Sigmoid colon (tissue), 7 donors: ENCODE results near the gene APOBEC2. TPM values are rescaled to one million over a fixed set of nuclear protein-coding genes. Genes with fewer than 3 reads are reported as not detected.
A peak's percentile ranks its signal among the peaks of the same experiment; 100 is the strongest.

Source experiments
- DNase-seq: peaks from one replicate; pipeline ENCODE4 v3.0.0-alpha.2; 2019
- H3K27ac ChIP-seq, 4 donors: fragments of 200-600 bp; sonication (generic); one replicate each; pipeline ENCODE4 v1.5.1; 2016 to 2019; ENCODE audit warnings: mild to moderate bottlenecking in 1 of 4
- H3K27me3 ChIP-seq, 3 donors: fragments of 200-600 bp; sonication (generic); one replicate each; pipeline ENCODE4 v1.5.1; 2019; ENCODE audit warnings: mild to moderate bottlenecking in 1 of 3
- H3K36me3 ChIP-seq, 4 donors: fragments of 200-600 bp; sonication (generic); one replicate each; pipeline ENCODE4 v1.5.1; 2016 to 2019
- H3K4me1 ChIP-seq, 4 donors: fragments of 200-600 bp; sonication (generic); one replicate each; pipeline ENCODE4 v1.5.1; 2017 to 2019
- H3K4me3 ChIP-seq, 4 donors: fragments of 200-600 bp; sonication (generic); one replicate each; pipeline ENCODE4 v1.5.1; 2017 to 2019; ENCODE audit warnings: mild to moderate bottlenecking in 2 of 4, moderate library complexity in 1 of 4
- H3K9me3 ChIP-seq, 4 donors: fragments of 200-600 bp in 3 of 4; sonication (generic) in 3 of 4; one replicate each; pipeline versions ENCODE4 v1.5.1 to v1.6.1; 2013 to 2019
- EP300 ChIP-seq, 4 donors: sonication (generic); formaldehyde crosslinking; IDR thresholded peaks; one replicate each; pipeline ENCODE4 v1.6.1; 2017; ENCODE audit warnings: antibody characterized with exemption in 4 of 4
- POLR2A ChIP-seq, 2 donors: fragments of 450-650 bp; IDR thresholded peaks; one replicate each; pipeline ENCODE4 v1.6.1; 2016; ENCODE audit warnings: antibody characterized with exemption in 2 of 2, mild to moderate bottlenecking in 2 of 2, moderate library complexity in 2 of 2
- POLR2AphosphoS5 ChIP-seq, 4 donors: sonication (generic); formaldehyde crosslinking; IDR thresholded peaks; one replicate each; pipeline ENCODE4 v1.6.1; 2017; ENCODE audit warnings: antibody characterized with exemption in 4 of 4
- WGBS, 2 donors: extraction: QIAGEN DNeasy Blood & Tissue Kit; methylation state at CpG; one replicate each; pipeline ENCODE4 v1.1.7; 2013; 5-methylcytosine and 5-hydroxymethylcytosine counted together
- intact Hi-C: fragments of 100-400 bp; cut with DNase I; formaldehyde crosslinking; loops from one replicate; pipeline ENCODE4 v1.15.1; 2023
- polyA plus RNA-seq, 3 donors: library from polyadenylated mRNA; stranded (reverse); fragments of 200-250 nt; gene quantifications; one replicate each; pipeline ENCODE4 v1.2.3, GENCODE V29; 2013
- total RNA-seq, 4 donors: library from RNA; depleted of rRNA; stranded (reverse); fragments of >200 nt; gene quantifications; one replicate each; pipeline ENCODE4 v1.1.0, GENCODE V29; 2016
- TF ChIP-seq, protein P1 (sequence below), 4 experiments: fragments of 450-650 bp in 3 of 4; fragments of 200-600 bp in 1 of 4; IDR thresholded peaks; one replicate each; pipeline ENCODE4 v1.5.1; 2016 to 2019; ENCODE audit warnings: antibody characterized with exemption in 4 of 4, mild to moderate bottlenecking in 3 of 4, moderate library complexity in 2 of 4
- donor health status: healthy with polysubstance abuse.
- donor health status: Bipolar disorder and iron deficiency.
- donor health status: healthy.

The APOBEC2 gene
- total and polyA plus RNA-seq, 7 donors: 0.20 to 1.1 (median 0.68) TPM; not detected in 2

DNA sequence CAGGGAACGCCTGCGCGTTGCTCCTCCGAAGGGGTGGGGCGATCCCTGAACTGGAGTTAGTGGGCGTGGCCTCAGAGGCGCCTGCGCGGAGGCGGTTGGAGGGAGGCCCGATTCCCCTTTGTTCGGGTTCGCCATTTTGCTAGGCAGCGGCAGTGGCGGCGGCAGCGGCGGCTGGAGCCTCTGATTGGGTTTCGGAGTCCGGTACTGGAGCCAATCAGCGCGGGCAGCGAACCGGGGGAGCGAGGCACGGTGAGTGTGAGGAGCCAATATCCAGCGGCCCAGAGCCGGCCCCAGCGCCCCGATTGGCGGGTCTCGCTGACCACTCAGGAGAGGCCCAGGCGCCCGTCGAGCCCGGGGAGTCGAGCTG, 19.8 kb downstream of the APOBEC2 start, which contains the start of gene NFYA:
Gene NFYA (plus strand): TSS at position 139 of the 367 bp plus-strand sequence. CDS start 6,116 bp downstream, outside the sequence.
- Histone ChIP-seq H3K27me3 (no peaks in the 10 kb centered on the region), H3K4me1 (peaks cover 0 to 32% (median 27%) of the 10 kb centered on the region in 4 donors), H3K36me3 (peaks cover 0 to 18% (median 3%) of the 10 kb centered on the region in 4 donors), H3K9me3 (no peaks in the 10 kb centered on the region), H3K27ac (peak within 1 kb of the TSS; percentile 96 to 100 (median 99)), H3K4me3 (peak within 1 kb of the TSS; percentile 78 to 96 (median 90))
- intact Hi-C loops: loop anchor here (10.0 kb wide), 2 partner anchors 712 to 1958 kb away; partner anchors contain the start of genes PRICKLE4, SAYSD1 and TOMM6
- TF ChIP-seq POLR2AphosphoS5 (IDR thresholded peaks at IDR 0.05) (peak; percentile 69 to 84 (median 76)), POLR2A (IDR thresholded peaks at IDR 0.05) (peak in 1 of 2 donors; percentile 45), EP300 (IDR thresholded peaks at IDR 0.05) (no peak)
- TF ChIP-seq, protein P1, sequence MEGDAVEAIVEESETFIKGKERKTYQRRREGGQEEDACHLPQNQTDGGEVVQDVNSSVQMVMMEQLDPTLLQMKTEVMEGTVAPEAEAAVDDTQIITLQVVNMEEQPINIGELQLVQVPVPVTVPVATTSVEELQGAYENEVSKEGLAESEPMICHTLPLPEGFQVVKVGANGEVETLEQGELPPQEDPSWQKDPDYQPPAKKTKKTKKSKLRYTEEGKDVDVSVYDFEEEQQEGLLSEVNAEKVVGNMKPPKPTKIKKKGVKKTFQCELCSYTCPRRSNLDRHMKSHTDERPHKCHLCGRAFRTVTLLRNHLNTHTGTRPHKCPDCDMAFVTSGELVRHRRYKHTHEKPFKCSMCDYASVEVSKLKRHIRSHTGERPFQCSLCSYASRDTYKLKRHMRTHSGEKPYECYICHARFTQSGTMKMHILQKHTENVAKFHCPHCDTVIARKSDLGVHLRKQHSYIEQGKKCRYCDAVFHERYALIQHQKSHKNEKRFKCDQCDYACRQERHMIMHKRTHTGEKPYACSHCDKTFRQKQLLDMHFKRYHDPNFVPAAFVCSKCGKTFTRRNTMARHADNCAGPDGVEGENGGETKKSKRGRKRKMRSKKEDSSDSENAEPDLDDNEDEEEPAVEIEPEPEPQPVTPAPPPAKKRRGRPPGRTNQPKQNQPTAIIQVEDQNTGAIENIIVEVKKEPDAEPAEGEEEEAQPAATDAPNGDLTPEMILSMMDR (IDR thresholded peaks at IDR 0.05): no peak
- DNase-seq: no peak
- 0 to 1% methylated on average over 37 of the region's 37 CpGs for WGBS, 2 donors

DNA sequence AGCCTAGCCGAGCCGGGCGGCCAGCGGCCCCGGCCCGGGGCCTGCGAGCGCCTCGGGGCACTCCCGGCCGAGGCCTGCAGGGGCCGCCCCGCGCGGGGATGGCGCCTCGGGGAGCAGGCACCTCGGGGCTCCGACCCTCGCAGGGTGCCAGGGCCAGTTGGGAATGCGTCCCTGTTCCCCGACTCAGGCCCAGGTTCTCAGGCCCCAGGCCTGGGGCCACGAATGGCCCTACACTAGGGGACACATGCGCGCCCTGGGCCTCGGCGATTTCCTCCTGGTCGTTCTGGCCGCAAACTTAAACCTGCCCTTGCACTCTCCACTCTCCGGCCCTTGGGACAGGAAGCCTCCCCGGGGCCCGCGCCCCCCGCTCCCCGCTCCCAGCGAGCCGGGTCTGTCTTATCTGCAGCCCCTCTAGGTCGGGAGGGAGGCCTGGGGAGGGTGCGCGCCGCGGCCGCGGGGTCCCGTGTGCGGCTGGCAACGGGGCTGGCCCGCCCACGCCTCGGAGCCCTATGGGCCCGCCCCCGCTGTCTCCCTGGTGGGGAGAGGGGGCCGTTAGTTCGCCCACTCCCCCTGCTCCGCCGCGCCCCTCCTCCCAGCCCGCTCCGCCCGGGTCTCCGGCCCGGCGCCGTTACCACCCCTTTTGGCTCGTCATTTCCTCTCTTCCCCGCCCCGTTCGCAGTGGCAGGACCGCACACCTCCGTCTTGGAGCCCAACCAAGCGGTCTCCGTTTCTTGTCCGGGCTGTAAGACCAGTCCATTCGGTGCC, 20.4 kb downstream of the APOBEC2 start:
- WGBS, 2 donors: 0 to 1% methylated on average over 74 of the region's 74 CpGs
- intact Hi-C loops: loop anchor here (10.0 kb wide), 2 partner anchors 711 to 1959 kb away; partner anchors contain the start of genes PRICKLE4, SAYSD1 and TOMM6
- H3K4me1 ChIP-seq: peaks cover 0 to 32% (median 27%) of the 10 kb centered on the region in 4 donors
- peak overlapping the region; percentile 96 to 100 (median 99) for H3K27ac ChIP-seq
- peak; percentile 92 for DNase-seq
- TF ChIP-seq POLR2A (IDR thresholded peaks at IDR 0.05): peak; percentile 42 to 70
- no peak for TF ChIP-seq EP300 (IDR thresholded peaks at IDR 0.05)
- TF ChIP-seq POLR2AphosphoS5 (IDR thresholded peaks at IDR 0.05): peak; percentile 74 to 92 (median 84)
- TF ChIP-seq, protein P1 (IDR thresholded peaks at IDR 0.05): peak in 2 of 4 experiments; percentile 7 to 39
- peak overlapping the region; percentile 78 to 96 (median 90) for H3K4me3 ChIP-seq
- no peaks in the 10 kb centered on the region for H3K27me3 ChIP-seq
- H3K36me3 ChIP-seq: peaks cover 0 to 12% (median 2%) of the 10 kb centered on the region in 4 donors
- H3K9me3 ChIP-seq: no peaks in the 10 kb centered on the region

DNA sequence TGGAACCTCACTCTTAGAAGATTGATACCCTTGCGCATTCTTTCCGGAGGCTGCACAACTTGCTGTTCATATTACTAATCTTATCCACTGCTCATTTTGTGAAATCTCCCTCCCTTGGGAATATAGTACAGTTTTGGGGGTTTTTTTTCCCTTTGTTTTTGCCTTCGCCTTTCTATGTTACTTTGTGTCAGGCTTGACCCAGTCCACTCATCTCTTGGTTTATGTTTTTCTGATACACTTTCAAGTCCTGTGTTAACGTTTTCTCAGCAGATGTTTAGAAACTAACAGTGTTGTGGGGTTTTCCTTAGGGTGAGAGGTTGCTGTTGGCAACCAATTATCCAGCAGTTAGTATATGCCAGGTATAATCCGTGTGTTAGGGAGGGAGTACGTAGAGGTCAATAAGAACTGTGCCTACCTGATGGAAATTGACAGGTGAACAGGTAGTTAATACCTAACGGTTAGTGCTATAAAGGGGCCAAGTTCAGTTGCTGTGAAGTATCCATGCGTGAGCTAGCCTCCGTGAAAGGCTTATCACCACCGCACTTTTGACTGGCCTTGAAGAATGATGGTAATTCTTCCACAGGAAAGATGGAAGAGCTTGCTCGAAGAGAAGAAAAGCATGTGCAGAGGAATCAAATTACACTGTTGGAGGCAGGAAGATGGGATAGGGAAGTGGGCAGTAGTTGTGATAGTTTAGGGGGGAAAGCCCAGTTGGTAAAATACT, 21.1 kb downstream of the APOBEC2 start:
- Histone ChIP-seq H3K27me3 (no peaks in the 10 kb centered on the region), H3K4me3 (peak overlapping the region; percentile 78 to 96 (median 90)), H3K27ac (peak overlapping the region; percentile 96 to 100 (median 99)), H3K4me1 (peaks cover 0 to 32% (median 27%) of the 10 kb centered on the region in 4 donors), H3K36me3 (peaks cover 0 to 8% (median 0%) of the 10 kb centered on the region in 4 donors), H3K9me3 (no peaks in the 10 kb centered on the region)
- DNase-seq: no peak
- TF ChIP-seq, protein P1 (IDR thresholded peaks at IDR 0.05): no peak
- no peak for TF ChIP-seq EP300 (IDR thresholded peaks at IDR 0.05)
- TF ChIP-seq POLR2A (IDR thresholded peaks at IDR 0.05): no peak
- no peak for TF ChIP-seq POLR2AphosphoS5 (IDR thresholded peaks at IDR 0.05)
- WGBS, 2 donors: 2 to 7% methylated on average over 11 of the region's 11 CpGs
- intact Hi-C loops: loop anchor here (10.0 kb wide), 2 partner anchors 711 to 1959 kb away; partner anchors contain the start of genes PRICKLE4, SAYSD1 and TOMM6

DNA sequence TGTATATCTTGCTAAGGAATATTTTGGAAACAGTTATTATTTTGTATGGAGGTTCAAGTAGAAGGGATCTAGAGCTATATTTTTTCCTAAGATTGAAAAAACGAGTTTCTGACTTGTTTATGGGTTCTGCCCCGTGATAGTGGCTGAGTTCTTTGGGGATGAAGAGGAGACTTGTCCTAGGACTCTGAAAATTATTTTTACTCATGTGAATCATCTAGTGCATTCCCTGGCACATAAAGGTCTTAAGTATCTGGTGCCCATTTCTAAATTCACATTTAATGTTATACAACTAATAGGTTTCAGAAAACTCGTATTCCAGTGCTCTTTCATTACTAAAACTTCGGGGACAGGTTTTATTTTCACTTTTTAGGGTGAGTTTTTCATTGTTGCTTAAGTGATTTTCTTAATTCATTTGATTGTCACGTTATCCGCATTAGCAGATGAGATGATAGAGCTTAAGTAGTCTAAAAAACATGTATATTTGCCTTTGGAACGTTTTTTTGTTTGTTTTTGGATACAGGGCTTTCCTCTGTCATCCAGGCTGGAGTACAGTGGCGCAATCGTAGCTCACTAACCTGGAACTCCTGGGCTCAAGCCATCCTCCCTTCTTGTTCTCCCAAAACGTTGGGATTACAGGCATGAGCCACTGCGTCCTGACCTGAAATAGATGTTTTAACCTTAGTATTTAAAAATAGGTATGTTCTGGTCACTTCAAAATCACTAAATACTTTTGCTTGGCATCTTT, 21.9 kb downstream of the APOBEC2 start:
- TF ChIP-seq EP300 (IDR thresholded peaks at IDR 0.05) (no peak), POLR2AphosphoS5 (IDR thresholded peaks at IDR 0.05) (no peak), POLR2A (IDR thresholded peaks at IDR 0.05) (no peak)
- TF ChIP-seq, protein P1 (IDR thresholded peaks at IDR 0.05): no peak
- Histone ChIP-seq H3K27ac (peak overlapping the region; percentile 96 to 100 (median 99)), H3K4me1 (peaks cover 0 to 32% (median 27%) of the 10 kb centered on the region in 4 donors), H3K36me3 (peaks cover 0 to 10% (median 4%) of the 10 kb centered on the region in 4 donors), H3K4me3 (peak overlapping the region in 3 of 4 donors; percentile 87 to 96 (median 94)), H3K9me3 (no peaks in the 10 kb centered on the region), H3K27me3 (no peaks in the 10 kb centered on the region)
- 22 to 57% methylated on average over 11 of the region's 11 CpGs for WGBS, 2 donors
- DNase-seq: no peak
- intact Hi-C loops: loop anchor here (10.0 kb wide), 2 partner anchors 710 to 1960 kb away; partner anchors contain the start of genes PRICKLE4, SAYSD1 and TOMM6
